Amygdala (tissue), 56 donors: ENCODE data around the gene RAP1GAP2.
"Not testable (repeated sequence)": the region's sequence is repeated elsewhere in the genome, so short reads cannot be mapped to it uniquely, and the experiment has no call there.

Experiments
- DNase-seq, 56 donors: peaks; one replicate each; lab custom pipeline; 2025; lab: John Stamatoyannopoulos, UW

The RAP1GAP2 gene

DNA sequence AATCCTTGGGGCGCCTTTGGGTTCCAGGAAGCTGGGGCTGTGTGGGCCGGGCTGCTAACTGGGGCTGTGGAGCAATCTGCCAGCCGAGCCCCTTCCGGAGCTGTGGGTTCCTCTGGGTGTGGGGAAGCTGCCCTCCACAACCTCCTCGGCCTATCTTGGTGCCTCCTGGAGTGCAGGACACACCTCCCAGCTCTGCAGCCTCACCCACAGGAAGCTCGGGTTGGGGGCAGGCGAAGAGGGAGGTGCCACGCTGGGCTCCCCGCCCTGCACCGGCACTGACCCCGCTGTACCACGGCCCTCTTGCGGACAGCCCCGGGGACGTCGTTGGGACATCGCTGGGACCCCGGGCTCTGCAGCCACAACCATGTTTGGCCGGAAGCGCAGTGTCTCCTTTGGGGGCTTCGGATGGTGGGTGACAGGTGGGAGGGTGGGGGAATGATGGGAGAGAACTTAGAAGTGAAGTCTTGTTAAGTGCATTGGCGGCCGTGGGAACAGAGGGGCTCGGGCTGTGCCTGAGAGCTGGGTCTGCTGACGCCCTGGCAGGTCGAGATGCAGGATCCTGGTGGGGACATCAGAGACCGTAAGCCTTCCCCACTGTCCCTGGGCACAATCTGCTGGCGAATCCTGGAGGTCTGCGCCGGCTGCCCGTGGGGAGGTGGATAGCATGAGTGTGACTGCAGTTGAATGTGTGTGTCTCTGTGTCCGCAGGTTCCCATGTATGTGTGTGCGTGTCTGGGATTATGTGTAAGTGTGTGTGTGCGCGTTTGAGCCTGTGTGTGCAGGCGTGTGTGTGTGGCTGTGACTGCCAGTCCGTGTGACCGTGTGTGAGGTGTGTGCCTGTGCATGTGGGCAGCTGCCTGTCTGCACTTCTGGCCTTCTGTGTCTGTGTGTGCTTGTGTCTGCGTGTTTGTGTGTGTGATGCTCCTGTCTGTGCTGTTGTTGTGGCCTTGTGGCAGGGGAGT is at the start of gene RAP1GAP2:
RAP1GAP2 (plus strand) TSS at position 275 of the 962 bp plus-strand sequence; CDS start at position 365, 90 bp downstream.
- DNase-seq: peak in 17 of 56 donors; percentile 8 to 59 (median 35)

DNA sequence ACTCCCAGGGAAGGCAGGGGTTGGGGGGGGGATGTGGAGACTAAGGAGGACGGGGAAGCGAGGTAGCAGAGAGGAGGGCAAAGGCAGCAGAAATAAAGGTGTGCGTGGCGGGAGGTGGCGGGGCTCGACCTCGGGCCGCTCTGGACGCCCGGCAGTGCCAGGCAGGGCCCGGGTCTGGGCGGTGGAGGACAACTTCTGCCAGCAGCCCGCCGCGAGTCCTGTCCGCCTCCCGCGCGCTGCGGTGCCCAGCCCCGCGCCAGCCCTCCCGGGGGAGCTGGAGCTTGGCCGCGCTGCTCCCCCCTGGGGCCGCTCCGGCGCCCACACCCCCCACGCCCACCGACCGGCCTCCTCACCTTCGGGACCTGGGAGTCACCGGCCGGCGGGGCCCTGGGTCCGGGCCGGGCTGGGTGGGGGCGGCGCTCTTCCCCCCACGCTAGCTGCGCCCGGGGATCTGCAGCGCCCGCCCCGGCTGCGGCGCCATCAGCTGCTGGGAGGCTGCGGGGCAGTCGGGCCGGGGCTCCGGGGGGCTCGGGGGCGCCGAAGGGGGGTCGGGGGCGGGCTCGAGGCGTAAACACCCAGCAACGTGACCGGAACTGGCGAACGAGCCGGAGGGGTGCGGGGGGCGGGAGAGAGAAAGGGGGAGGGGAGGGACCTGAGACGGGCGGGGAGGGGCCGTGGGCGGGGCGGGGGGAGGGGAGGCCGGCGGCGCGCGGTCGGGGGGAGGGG is 47.0 kb upstream of the RAP1GAP2 start, which contains the start of gene CCDC92B:
CCDC92B (minus strand) TSS at position 595 of the 726 bp plus-strand sequence. CDS start 14,507 bp downstream, outside the sequence.
- DNase-seq: peak in 18 of 56 donors; percentile 37 to 71 (median 56)

DNA sequence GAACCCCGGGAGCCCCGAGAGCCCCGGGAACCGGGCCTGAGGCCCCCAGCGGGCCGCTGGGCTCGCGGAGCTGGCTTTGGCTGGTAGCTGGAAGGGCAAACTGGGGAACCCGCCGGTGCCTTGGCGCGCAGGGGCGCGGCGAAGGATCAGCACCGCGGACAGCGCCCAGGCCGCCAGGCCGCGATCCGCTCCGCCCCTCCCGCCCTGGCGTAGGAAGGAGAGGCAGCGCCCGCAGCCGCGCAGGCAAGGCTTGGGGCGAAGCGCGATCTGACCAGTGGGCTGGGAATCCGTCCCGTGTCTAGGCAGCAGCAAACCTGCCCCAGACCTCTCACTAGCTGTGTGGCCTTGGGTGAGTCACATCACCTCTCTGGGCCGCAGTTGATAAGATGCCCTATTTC is 46.5 kb upstream of the RAP1GAP2 start:
- DNase-seq: peak in 41 of 56 donors; percentile 5 to 73 (median 41)

DNA sequence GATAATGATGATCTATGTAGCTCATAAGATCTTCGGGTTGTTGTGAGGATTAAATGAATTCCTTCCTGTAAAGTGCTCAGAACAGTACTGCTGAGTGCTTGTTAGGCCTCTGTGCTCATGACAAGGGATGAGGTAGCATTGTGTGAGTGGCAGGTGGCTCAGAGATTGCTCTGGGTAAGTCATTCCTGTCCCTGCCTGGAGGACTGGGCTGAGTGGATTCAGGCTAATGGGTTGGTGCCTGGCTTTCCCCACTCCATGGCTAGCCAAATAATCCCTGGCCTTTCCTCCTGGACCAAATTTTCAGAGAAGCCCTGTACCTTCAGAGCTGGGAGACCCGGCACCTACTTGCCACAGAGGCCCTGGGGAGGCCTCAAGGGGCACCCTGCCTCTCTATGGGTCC is 45.5 kb upstream of the RAP1GAP2 start:
- DNase-seq: no peak

DNA sequence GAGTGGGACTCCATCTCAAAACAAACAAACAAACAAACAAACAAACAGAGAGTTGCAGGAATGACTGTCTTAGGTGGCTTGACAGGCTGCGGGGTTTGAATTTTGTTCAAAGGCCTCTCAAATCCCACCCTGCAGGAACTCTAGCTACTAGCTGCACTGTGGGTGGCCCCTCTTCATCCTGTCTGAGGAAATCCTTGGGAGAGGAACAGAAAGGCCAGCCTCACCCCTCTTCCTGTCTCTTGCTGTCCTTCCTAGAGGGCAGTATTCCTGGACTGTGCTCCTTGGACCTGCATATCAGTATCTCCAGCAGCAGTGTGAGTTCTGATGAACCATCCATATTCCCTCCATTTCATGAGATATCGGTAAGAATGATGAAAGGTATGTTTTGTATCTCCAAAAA is 44.7 kb upstream of the RAP1GAP2 start:
- DNase-seq: no peak

DNA sequence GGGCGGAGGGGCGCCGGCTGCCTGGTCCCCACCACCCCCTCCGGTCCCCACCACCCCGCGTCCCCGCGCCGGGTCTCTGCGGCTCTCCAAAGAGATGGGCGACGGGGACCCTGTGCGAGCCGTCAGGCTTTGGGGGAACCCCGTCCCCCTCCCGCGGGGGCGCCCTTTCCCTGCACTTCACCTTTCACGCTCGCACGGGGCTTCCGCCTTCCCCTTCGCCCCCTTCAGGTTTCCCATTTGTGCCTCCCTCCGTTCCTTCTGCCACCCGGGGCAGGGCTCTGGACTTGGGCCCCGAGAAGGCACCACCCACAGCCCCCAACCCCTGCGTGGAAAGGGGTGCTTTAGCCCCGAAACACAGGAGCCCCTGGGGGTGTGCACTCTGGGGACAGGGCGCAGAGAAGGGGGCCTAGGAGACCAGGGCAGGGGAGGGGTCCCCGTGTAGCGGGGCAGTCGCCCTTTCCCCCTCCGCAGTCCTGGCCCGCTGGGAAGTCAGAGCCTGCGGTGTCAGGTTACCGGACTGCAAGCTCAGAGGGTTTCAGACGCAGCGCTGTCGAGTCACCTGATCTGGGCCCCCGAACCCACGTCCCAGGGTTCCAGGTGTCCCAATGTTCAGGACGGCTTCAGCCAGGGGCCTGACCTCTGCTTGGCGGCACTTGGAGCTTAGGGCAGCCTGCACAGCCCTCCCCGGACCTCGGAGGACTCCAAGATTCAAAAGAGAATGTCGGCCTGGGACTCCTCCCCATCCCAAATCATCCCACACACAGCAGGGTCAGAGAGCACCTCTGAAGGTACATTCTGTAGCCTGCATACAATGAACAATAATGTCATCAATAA is 40.1 kb upstream of the RAP1GAP2 start:
- DNase-seq: no peak

DNA sequence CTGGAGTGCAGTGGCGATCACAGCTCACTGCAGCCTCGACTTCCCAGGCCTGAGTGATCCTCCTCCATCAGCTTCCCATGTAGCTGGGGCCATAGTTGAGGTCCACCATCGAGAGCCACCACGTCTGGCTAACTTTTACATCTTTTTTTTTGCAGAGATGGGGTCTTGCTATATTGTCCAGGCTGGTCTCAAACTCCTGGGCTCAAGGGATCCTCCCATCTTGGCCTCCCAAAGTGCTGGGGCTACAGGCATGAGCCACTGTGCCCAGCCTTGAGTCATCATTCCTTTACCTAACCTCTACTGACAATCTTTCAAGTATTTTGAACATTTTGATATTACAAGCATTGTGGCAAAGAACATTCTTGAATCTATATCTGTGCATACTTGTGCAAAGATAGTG is 37.4 kb upstream of the RAP1GAP2 start:
- no peak for DNase-seq

DNA sequence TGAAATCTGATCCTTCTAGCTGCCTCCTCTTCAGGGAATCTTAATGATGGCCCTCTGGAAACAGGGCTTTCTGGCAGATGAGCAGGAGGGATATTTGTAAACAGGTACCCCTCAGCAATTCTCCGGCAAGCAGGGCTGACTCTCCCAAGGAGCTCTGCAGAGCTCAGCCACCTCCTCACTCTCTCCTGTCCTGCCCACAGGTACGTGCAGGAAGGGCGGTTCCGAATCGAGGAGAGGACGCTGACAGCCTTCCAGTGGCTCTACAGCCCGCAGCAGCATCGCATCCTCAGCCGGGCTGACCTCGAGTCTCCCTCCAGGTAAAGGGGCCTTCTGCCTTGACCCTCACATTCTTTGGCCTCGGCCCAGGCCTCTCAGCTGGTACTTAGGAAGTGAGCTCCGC is 26.1 kb upstream of the RAP1GAP2 start:
- no peak for DNase-seq

DNA sequence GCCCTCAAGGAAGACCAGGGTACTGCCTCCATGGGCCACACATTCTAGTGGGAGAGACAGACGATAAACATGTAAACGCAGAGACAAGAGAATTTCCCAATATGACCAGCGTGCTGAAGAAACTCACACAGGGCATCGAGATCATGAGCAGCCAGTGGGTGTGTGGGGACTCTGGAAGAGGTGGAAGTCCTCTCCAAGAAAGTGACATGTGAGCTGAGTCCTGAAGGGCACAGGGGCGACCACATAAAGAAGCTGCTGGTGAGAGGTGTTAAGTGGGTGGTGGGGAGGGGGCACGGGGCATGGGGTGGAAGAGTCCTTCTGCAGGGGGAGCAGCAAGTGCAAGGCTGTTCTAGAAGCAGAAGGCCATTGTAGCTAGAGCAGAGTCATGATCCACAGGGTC is 21.0 kb upstream of the RAP1GAP2 start:
- DNase-seq: no peak

DNA sequence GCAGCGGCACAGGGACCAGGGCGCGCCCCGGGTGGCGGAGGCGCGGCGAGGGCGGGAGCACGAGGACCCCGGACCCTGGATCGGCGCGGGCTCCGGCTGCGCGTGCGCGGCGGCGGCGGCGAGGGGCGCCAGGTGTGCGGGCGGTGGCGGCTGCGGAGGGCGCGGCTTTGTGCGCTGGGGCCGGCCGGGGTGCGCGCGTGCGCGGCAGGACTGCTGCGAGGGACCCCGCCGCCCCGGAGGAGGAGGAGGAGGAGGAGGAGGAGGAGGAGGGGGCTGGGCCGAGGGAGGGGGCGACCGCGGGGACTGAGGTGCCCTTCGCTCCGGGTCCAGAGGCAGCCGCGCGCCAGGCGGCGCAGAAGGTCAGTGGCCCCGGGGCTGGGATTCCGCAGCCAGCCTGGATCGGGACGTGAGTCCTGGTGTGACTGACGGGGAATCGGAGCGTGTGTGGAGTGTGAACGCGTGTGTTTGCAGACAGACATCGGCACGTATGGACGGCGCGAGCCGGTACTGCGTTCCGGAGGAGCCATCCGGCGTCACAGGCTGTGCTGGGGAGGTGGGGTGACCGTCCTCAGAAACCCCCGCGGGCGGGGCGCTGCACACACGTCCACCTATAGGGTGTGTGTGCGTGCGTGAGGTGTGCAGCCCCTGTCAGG is 19.5 kb upstream of the RAP1GAP2 start:
- peak in 4 of 56 donors; percentile 21 to 27 (median 24) for DNase-seq

DNA sequence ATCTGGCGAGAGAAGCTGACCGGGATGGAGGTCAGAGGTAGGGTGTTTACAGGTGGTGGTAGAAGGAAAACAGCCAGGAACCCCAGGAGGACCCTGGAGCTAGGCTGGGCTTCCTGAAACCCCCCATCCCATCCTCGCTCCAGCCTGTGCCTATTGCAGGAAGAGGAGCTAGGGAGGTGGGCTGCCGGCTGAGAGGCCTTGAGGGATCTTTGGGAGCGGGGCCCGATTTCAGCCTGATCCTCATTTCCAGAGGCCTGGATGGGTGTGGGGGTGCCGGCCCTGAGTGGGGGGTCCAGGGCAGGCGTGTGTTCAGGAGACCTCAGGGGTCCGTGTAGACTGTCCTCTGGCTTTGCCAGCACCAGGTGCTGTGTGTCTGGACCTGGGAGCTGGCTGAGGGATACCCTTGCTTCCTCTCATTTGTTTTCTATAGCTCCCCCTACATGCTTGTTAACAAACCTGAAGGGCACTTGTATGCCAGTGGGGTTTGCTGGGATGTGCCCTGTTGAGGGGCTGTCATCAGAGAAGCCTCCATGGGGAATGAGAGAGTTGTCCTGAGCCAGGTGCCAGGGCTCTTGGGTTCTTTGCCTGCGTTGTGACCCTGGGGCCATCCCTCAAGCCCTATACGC is 18.9 kb upstream of the RAP1GAP2 start:
- DNase-seq: no peak

DNA sequence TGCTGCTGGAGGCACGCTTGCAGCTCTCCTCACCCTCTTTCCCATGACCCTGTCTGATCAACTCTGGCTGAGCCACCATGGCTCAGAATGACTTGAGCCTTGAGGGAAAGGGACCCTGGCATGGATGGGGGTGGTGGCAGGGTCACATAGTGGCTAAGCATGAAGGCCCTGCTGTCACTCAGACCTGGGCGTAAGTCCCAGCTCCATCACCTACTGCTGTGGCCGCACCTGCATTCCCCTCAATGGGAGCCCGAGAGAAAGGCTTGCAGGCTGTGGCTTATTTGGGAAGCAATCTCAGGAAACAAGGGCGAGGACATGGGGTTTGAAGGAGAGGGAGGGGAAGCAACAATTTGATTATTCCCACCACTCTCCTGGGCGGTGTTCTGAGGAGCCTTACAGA is 17.7 kb upstream of the RAP1GAP2 start:
- no peak for DNase-seq

DNA sequence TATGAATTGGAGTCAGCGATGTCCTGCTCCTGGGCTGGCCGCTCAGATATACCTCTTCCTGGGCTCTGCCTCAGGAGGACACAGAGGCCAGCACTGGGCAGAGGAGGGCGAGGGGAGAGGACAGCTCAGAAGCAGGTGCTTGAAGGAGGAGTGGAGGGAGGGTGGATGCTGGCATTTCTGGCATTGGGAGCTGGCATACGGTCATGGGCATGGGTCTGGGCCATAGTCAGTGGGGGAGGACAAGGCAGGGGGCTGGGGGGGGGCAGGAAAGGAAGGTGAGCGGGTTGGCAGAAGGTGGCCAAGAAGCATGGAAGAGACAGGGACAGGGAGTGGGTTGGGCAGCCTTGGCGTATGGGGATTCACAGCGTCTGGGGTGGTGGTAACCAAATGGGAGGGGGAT is 16.7 kb upstream of the RAP1GAP2 start:
- no peak for DNase-seq

DNA sequence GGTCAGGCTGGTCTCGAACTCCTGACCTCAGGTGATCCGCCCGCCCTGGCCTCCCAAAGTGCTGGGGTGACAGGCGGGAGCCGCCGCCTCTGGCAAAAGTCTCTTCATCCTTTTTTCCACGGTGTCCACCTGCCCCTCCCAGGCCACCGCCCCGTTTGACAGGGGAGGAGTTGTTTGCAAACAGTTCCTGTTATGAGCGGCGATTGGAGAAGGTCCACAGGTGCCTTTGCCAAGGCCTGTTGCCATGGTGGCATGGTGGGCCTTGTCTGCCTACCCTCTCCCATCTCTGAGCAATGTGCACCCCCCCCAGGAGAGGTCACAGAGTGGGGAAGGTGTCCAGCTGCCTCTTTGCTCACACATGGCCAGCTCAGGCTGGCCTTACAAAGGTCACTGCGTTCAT is 16.0 kb upstream of the RAP1GAP2 start:
- no peak for DNase-seq

DNA sequence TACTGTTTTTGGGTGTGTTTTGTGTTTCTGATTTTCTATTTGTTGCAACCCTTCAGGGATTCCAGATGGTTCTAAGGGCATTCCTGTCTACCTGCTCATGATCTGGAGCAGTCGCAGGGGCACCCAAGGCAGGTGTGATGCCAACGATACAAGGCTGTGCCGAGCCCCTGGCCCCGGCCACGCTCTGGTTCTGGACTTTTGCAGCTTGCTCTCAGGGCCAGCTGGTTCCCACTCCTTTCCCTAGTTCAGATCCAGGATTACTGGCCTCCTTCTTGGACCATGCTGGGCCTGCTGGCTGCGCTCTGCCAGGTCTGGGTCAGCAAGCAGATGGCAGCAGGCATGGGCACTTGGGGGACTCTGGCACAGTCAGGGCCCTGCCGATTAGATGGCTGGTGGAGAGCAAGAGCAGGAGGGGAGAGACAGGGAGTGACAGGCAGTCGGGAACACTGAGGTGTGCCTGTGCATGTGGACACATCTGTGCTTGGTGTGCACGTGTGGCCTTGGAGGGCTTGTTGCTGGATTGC is 15.2 kb upstream of the RAP1GAP2 start:
- no peak for DNase-seq

DNA sequence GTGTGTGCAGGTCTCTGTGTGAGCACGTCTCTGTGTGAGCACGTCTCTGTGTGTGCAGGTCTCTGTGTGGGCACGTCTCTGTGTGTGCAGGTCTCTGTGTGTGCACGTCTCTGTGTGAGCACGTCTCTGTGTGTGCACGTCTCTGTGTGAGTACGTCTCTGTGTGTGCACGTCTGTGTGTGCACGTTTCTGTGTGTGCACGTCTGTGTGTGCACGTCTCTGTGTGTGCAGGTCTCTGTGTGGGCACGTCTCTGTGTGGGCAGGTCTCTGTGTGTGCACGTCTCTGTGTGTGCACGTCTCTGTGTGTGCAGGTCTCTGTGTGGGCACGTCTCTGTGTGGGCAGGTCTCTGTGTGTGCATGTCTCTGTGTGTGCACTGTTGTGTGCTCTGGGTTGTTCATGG is 14.6 kb upstream of the RAP1GAP2 start:
- not testable (repeated sequence) for DNase-seq

DNA sequence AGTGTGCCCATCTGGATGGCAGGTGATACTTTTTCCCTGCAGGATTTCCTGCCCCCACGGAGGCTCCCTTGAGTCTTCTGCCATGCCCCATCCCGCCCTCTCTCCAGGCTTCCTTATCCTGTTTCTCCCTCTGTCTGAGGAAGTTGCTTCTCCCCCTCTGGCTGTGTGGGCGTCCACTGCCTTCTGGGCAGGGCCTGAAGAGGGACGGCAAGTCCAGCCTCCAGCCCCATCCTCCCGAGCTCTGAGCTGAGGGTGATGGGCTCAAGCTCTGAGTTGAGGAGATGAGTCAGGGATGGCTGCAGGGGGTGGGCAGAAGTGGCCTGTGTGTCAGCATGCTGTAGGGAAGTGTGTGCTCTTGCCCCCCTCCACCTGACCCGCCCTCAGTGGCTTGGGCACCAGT is 14.2 kb upstream of the RAP1GAP2 start:
- DNase-seq: no peak

DNA sequence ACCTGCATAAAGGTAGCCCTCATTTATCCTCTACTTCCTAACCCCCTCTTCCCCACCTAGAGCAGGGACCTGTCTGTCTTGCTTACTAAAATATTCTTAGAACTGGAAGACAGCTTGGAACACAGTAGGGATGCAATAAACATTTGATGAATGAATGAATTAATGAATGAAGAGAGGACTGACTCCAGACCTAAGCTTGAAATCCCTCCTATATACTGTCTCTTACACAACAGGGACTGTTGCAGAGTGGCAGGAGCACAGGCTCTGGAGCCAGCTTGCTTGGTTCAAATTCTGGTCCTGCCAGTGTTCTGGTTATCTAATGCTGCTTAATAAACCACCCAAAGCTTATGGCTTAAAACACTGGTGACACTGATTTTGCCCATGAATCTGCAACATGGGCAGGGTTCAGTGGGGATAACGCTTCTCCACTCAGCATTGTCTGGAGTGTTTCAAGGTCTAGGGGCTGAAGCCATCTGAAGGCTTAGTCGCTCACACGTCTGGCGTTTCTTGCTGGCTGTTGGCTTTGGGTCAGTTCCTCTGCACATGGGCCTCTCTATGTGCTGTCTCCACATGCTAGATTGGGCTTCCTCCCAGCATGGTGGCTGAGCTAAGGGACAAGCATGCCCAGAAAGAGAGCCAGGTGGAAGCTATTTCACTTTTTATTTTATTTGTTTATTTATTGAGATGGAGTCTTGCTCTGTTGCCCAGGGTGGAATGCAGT is 12.8 kb upstream of the RAP1GAP2 start:
- no peak for DNase-seq

DNA sequence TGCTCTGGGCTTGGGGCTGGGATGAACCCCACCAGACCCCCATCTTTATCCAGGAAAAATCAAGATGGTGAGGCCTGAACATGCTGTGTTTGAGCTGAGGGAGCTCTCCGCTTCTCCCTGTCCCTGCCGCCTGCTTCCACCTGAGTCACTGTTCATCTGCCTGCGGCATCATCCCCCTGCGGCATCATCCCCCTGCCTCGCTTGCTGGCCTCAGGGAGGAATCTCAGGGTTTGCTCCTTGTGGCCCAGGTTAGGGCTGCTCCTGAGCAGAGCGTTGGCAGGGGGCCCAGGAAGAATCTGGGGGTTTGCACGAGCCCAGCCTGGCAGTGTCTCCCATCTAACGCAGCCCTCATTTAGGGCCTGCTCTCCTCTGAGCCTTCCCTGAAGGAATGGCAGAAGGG is 11.4 kb upstream of the RAP1GAP2 start:
- DNase-seq: no peak
